ENCODE measurements around the gene JAM3.
"Not testable (repeated sequence)": the region's sequence is repeated elsewhere in the genome, so short reads cannot be mapped to it uniquely, and the experiment has no call there.

JAM3 gene

GRCh38 chr11:134181707-134182106, 112.8 kb downstream of the JAM3 start:
- no peak for DNase-seq (ENCODE audit: low spot score)

- DNase-seq (ENCODE audit: low spot score) = not testable (repeated sequence)
These were observed 119.2 kb downstream of the JAM3 start for GRCh38 chr11:134188092-134188491.

DNA sequence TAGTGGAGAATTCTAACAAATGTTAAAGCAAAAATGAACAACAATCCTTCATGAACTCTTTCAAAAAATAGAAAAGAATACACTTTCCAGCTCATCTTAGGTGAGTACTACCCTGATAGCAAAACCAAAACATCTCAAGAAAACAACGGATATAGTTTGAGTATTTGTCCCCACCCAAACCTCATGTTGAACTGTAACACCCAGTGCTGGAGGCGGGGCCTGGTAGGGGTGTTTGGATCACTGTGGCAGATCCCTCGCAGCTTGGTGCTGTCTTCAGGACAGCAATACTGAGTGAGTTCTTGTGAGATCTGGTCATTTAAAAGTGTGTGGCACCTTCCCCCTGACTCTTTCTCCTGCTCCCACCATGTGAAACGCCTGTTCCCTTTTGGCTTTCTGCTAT, 127.9 kb downstream of the JAM3 start:
- peak; percentile 23 for DNase-seq (ENCODE audit: low spot score)

GRCh38 chr11:134199531-134199930, 130.7 kb downstream of the JAM3 start:
- DNase-seq (ENCODE audit: low spot score) = no peak

DNA sequence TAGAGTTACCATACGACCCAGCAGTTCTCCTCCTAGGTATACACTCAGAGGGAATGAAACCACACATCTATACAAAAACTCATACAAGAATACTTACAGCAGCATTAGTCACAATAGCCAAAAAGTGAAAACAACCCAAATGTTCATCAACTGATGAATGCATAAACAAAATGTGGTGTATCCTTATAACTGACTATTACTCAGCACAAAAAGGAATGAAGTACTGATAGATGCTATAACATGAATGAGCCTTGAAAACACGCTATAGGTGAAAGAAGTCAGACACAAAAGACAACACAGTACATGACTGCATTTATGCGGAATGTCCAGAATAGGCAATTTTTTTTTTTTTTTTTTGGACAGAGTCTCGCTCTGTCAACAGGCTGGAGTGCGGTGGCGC, 131.8 kb downstream of the JAM3 start:
- DNase-seq (ENCODE audit: low spot score) = no peak

Measured in CD4-positive, alpha-beta T cell treated with Interleukin-15 for 4 hours (primary cell).